ENCODE data around the gene TMEM53. TPM values are rescaled to one million over a fixed set of nuclear protein-coding genes. Genes with fewer than 3 reads are reported as not detected.

TMEM53 gene
- total RNA-seq, 4 donors from 2014 or later, result 5.2 to 23.4 (median 9.9) TPM

DNA sequence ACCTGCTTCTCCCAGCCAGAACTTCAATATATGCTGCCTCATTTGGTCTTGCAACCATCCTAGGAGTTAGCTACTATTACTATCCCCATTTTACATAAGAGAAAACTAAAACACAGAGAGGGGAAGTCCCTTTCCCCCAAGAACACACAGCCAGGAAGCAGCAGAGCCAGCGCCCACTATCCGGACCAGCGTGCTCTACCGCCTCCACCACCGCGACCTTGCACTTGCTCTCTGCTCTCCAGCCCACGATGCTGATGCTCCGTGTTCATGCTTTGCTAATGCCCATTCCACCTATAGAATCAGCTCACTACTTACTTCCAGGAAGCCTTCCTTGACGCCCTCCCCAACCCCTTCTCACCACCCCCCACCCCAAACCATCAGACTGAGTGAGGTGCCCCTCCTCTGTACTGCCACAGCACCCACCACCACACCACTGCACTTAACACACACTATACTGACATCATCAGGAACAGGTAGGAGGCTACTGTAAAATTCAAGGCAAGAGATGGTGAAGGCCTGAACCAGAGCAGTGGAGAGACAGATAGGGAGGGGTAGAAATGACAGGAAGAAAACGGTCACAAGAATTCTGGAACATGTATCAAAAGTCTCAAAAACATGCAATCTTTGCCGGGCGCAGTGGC, 9.4 kb downstream of the TMEM53 start:
- DNase-seq (ENCODE audit: low spot score in 2 of 2), result no peak
- H3K4me3 ChIP-seq (ENCODE audit: low read depth, poor library complexity, severe bottlenecking), result no peak overlapping the region
- intact Hi-C loops (cut with DNase I; ENCODE audit: low total_unique reads), result no loop called here
- TF ChIP-seq POLR2A (IDR thresholded peaks at IDR 0.05), result no peak
- TF ChIP-seq, protein P1, sequence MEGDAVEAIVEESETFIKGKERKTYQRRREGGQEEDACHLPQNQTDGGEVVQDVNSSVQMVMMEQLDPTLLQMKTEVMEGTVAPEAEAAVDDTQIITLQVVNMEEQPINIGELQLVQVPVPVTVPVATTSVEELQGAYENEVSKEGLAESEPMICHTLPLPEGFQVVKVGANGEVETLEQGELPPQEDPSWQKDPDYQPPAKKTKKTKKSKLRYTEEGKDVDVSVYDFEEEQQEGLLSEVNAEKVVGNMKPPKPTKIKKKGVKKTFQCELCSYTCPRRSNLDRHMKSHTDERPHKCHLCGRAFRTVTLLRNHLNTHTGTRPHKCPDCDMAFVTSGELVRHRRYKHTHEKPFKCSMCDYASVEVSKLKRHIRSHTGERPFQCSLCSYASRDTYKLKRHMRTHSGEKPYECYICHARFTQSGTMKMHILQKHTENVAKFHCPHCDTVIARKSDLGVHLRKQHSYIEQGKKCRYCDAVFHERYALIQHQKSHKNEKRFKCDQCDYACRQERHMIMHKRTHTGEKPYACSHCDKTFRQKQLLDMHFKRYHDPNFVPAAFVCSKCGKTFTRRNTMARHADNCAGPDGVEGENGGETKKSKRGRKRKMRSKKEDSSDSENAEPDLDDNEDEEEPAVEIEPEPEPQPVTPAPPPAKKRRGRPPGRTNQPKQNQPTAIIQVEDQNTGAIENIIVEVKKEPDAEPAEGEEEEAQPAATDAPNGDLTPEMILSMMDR (IDR thresholded peaks at IDR 0.05), result no peak
- 83 to 88% methylated on average over 12 of the region's 12 CpGs for WGBS, 2 donors

DNA sequence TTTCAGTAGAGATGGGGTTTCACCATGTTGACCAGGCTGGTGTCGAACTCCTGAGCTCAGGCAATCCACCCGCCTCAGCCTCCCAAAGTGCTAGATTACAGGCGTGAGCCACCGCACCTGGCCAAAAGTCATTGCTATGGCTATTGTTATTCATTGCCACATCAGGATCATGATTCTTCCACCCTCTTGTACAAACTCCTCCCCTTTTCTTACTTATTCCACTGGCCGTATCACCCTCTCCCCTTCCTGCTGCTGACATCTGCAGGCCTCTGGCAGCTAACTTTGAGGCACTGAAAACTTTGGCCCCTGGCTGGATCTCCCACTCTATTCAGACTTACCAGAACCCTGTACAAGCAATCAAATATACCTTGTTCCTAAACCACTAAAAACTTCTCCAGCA, 10.9 kb downstream of the TMEM53 start:
- intact Hi-C loops (cut with DNase I; ENCODE audit: low total_unique reads), result no loop called here
- no peak overlapping the region for H3K4me3 ChIP-seq (ENCODE audit: low read depth, poor library complexity, severe bottlenecking)
- no peak for DNase-seq (ENCODE audit: low spot score in 2 of 2)
- WGBS, 2 donors, result 92 to 93% methylated on average over 5 of the region's 5 CpGs
- TF ChIP-seq, protein P1 (IDR thresholded peaks at IDR 0.05), result no peak
- no peak for TF ChIP-seq POLR2A (IDR thresholded peaks at IDR 0.05)

DNA sequence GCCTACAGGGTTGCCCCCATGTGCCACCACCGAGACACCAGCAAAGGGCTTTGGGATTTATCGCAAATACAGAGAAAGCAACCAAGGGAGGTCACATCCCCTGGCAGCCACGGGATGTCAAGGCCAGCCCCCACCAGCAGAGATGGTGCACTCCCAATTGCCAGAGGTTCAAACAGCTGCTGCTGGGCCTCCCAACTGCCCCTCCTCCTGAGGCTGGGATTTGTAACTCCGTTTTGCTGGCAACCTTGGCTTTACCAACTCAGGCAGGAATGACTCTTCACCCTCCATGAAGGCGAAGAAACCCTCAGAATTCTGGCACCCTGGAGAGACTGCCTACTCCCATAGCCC, 11.6 kb downstream of the TMEM53 start:
- intact Hi-C loops (cut with DNase I; ENCODE audit: low total_unique reads), result no loop called here
- WGBS, 2 donors, result 78 to 79% methylated on average over 5 of the region's 5 CpGs
- TF ChIP-seq POLR2A (IDR thresholded peaks at IDR 0.05), result no peak
- TF ChIP-seq, protein P1 (IDR thresholded peaks at IDR 0.05), result no peak
- H3K4me3 ChIP-seq (ENCODE audit: low read depth, poor library complexity, severe bottlenecking), result no peak overlapping the region
- no peak for DNase-seq (ENCODE audit: low spot score in 2 of 2)

DNA sequence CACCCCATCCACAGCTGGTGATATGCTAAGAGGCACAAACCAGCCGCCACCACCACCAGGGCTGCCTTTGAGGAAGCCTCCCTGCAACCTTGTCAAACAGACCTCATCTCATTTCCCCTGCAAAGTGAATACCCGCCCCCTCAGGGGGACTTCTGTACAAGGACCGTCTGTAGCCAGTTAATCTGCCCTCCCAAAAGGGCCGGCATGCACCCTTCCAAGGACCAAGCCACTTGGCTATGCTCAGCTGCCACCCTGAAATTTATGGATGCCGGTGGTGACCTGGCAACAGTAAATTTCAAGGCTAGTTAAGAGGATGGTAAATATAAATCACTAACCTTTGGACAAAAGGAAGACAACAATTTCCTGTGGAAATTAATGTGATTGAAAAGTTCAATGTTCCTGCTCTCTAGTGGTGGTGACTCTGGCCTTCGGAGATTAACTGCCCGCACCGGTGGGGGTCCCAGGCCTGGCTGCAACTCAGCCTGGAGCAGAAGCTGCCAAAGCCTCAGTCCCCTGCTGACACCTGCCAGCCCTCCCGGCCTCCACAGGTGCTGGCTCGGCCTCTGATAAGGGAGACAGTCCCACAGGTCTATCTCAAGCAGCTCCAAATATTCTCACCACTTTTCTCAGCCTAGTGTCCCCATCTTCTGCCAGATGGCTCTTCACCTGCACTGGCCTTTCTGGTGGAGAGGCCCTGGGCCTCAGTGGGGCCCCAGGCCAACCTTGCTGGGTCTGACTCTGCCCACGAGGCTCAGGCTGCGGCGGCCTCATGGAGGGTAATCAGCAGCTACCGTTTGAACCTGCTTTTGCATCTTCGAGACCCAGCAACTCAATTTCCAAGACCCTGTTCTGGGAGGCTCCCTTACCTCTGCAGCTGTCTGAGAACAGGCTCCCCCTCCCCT, 12.2 kb downstream of the TMEM53 start:
- intact Hi-C loops (cut with DNase I; ENCODE audit: low total_unique reads), result no loop called here
- H3K4me3 ChIP-seq (ENCODE audit: low read depth, poor library complexity, severe bottlenecking), result no peak overlapping the region
- TF ChIP-seq, protein P1 (IDR thresholded peaks at IDR 0.05), result no peak
- no peak for TF ChIP-seq POLR2A (IDR thresholded peaks at IDR 0.05)
- 77 to 85% methylated on average over 15 of the region's 15 CpGs for WGBS, 2 donors
- no peak for DNase-seq (ENCODE audit: low spot score in 2 of 2)

DNA sequence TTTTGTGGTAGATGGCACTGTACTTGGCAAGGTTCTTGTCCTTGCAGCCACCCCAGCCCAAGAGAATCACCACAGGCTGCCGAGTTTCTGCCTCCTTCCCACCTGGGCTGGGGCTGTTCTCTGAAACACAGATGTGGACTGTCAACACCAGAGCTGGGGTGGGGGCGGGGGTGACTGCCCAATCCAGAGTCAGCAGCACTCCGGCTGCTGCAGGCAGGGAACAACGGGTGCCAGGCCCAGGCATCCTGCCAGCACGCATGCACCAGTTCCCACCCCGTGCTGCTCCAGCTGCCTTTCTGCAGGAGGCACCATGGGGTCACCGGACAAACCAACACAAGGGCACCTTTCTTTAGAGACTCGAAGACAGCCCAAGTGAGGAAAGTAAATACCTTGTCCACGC, 14.1 kb downstream of the TMEM53 start:
- no peak for TF ChIP-seq POLR2A (IDR thresholded peaks at IDR 0.05)
- TF ChIP-seq, protein P1 (IDR thresholded peaks at IDR 0.05), result no peak
- no peak for DNase-seq (ENCODE audit: low spot score in 2 of 2)
- no peak overlapping the region for H3K4me3 ChIP-seq (ENCODE audit: low read depth, poor library complexity, severe bottlenecking)
- 27 to 39% methylated on average over 8 to 9 of the region's 9 CpGs for WGBS, 2 donors
- intact Hi-C loops (cut with DNase I; ENCODE audit: low total_unique reads), result no loop called here

All from lower leg skin (tissue), 4 donors.